Transverse colon (tissue), 4 donors: Measurements from ENCODE around the gene ZFAND6.

Experiments used
- POLR2A ChIP-seq: fragments of 450-650 bp; IDR thresholded peaks from one replicate; pipeline ENCODE4 v1.6.1; 2016; ENCODE audit warnings: antibody characterized with exemption, mild to moderate bottlenecking, moderate library complexity
- POLR2AphosphoS5 ChIP-seq, 3 donors: sonication (generic); formaldehyde crosslinking; IDR thresholded peaks; one replicate each; pipeline ENCODE4 v1.6.1; 2016; ENCODE audit warnings: antibody characterized with exemption in 3 of 3
- TF ChIP-seq, protein P1 (sequence below), 5 experiments: fragments of 200-600 bp in 3 of 5; fragments of 450-650 bp in 2 of 5; sonication (generic) in 3 of 5; IDR thresholded peaks; 1 replicate in 2 of 5; 2 replicates in 3 of 5; pipeline ENCODE4 v1.5.1; 2016 to 2017; ENCODE audit warnings: antibody characterized with exemption in 5 of 5, inconsistent platforms in 3 of 5, mild to moderate bottlenecking in 2 of 5, moderate library complexity in 1 of 5

- TF ChIP-seq, protein P1, sequence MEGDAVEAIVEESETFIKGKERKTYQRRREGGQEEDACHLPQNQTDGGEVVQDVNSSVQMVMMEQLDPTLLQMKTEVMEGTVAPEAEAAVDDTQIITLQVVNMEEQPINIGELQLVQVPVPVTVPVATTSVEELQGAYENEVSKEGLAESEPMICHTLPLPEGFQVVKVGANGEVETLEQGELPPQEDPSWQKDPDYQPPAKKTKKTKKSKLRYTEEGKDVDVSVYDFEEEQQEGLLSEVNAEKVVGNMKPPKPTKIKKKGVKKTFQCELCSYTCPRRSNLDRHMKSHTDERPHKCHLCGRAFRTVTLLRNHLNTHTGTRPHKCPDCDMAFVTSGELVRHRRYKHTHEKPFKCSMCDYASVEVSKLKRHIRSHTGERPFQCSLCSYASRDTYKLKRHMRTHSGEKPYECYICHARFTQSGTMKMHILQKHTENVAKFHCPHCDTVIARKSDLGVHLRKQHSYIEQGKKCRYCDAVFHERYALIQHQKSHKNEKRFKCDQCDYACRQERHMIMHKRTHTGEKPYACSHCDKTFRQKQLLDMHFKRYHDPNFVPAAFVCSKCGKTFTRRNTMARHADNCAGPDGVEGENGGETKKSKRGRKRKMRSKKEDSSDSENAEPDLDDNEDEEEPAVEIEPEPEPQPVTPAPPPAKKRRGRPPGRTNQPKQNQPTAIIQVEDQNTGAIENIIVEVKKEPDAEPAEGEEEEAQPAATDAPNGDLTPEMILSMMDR (IDR thresholded peaks at IDR 0.05): no peak
- no peak for TF ChIP-seq POLR2AphosphoS5 (IDR thresholded peaks at IDR 0.05)
- no peak for TF ChIP-seq POLR2A
These were observed 24.8 kb upstream of the ZFAND6 start for GRCh38 chr15:80034629-80035028.
